Tibial nerve (tissue), 4 donors: ENCODE measurements around the gene SHQ1.

Experiments
- CTCF ChIP-seq, 5 experiments: fragments of 200-600 bp in 3 of 5; fragments of 450-650 bp in 2 of 5; sonication (generic) in 3 of 5; IDR thresholded peaks; one replicate each; pipeline ENCODE4 v1.5.1; 2016 to 2019; ENCODE audit warnings: antibody characterized with exemption in 5 of 5, mild to moderate bottlenecking in 3 of 5, moderate library complexity in 2 of 5
- EP300 ChIP-seq, 2 donors: sonication (generic); formaldehyde crosslinking; IDR thresholded peaks; one replicate each; pipeline ENCODE4 v1.6.1; 2017; ENCODE audit warnings: antibody characterized with exemption in 2 of 2, mild to moderate bottlenecking in 1 of 2
- POLR2A ChIP-seq, 2 donors: fragments of 450-650 bp; IDR thresholded peaks; one replicate each; pipeline ENCODE4 v1.6.1; 2017; ENCODE audit warnings: antibody characterized with exemption in 2 of 2, mild to moderate bottlenecking in 2 of 2, moderate library complexity in 2 of 2

GRCh38 chr3:72702997-72703396 is 145.2 kb downstream of the SHQ1 start:
- TF ChIP-seq CTCF (IDR thresholded peaks at IDR 0.05) = no peak
- no peak for TF ChIP-seq POLR2A (IDR thresholded peaks at IDR 0.05)
- no peak for TF ChIP-seq EP300 (IDR thresholded peaks at IDR 0.05)
